HepG2 (cell line): Measurements from ENCODE around the gene ZNF281. TPM values are rescaled to one million over a fixed set of nuclear protein-coding genes. Genes with fewer than 3 reads are reported as not detected.

Source experiments
- ATAD3A ChIP-seq: sonication (generic); formaldehyde crosslinking; IDR thresholded peaks from 2 replicates; pipeline ENCODE4 v1.4.0; 2020; ENCODE audit warnings: missing genetic modification reagents
- CEBPB ChIP-seq: IDR thresholded peaks from 2 replicates; pipeline ENCODE4 v1.6.1; 2011; ENCODE audit warnings: low read depth, low read length, improper control_type of control experiment, borderline replicate concordance
- DDIT3 ChIP-seq: sonication (generic); formaldehyde crosslinking; IDR thresholded peaks from 2 replicates; pipeline ENCODE4 v1.4.0; 2020; ENCODE audit warnings: mild to moderate bottlenecking, missing genetic modification reagents
- DNMT3B ChIP-seq: conservative IDR thresholded peaks from 2 replicates; pipeline ENCODE4 v1.6.1; 2016; ENCODE audit warnings: missing biosample characterization, control low read depth
- EHMT2 ChIP-seq: fragments of 200-600 bp; sonication (generic); IDR thresholded peaks from 2 replicates; pipeline ENCODE4 v1.7.0; 2017; ENCODE audit warnings: antibody characterized with exemption, low read depth, low read length, borderline replicate concordance
- HDAC2 ChIP-seq: sonication (generic); formaldehyde crosslinking; IDR thresholded peaks from 2 replicates; pipeline ENCODE4 v1.4.0; 2020; ENCODE audit warnings: missing genetic modification reagents
- HIC2 ChIP-seq: sonication (generic); formaldehyde crosslinking; IDR thresholded peaks from 2 replicates; pipeline ENCODE4 v1.9.0; 2022; ENCODE audit warnings: low read depth, missing genetic modification reagents
- HNF4G ChIP-seq, 2 experiments: sonication (generic) in 1 of 2; formaldehyde crosslinking in 1 of 2; IDR thresholded peaks; 2 replicates each; pipeline versions ENCODE4 v1.4.0 to v1.6.1; 2011 to 2020; ENCODE audit warnings: borderline replicate concordance in 2 of 2, low read depth in 2 of 2, mild to moderate bottlenecking in 2 of 2, low read length in 1 of 2, missing genetic modification reagents in 1 of 2, moderate library complexity in 1 of 2
- HOXD1 ChIP-seq: sonication (generic); formaldehyde crosslinking; IDR thresholded peaks from 2 replicates; pipeline ENCODE4 v1.5.0; 2020; ENCODE audit warnings: missing genetic modification reagents
- KLF12 ChIP-seq: sonication (generic); formaldehyde crosslinking; IDR thresholded peaks from 2 replicates; pipeline ENCODE4 v1.4.0; 2020; ENCODE audit warnings: missing genetic modification reagents, borderline replicate concordance
- MAX ChIP-seq: IDR thresholded peaks from 2 replicates; pipeline ENCODE4 v1.6.1; 2012; ENCODE audit warnings: inconsistent platforms
- MBNL3 ChIP-seq: fragments of 250-450 bp; sonication (Bioruptor Pico); conservative IDR thresholded peaks from 2 replicates; pipeline ENCODE4 v1.8.0; 2022; ENCODE audit warnings: mild to moderate bottlenecking, inconsistent platforms
- MNT ChIP-seq: fragments of 450-650 bp; IDR thresholded peaks from 2 replicates; pipeline ENCODE4 v1.6.1; 2016
- NFE2L2 ChIP-seq: fragments of 150-350 bp; IDR thresholded peaks from 2 replicates; pipeline ENCODE4 v1.6.1; 2014; ENCODE audit warnings: low read length
- POGZ ChIP-seq: sonication (generic); formaldehyde crosslinking; IDR thresholded peaks from 2 replicates; pipeline ENCODE4 v1.4.0; 2020; ENCODE audit warnings: mild to moderate bottlenecking, missing genetic modification reagents
- RFX3 ChIP-seq: IDR thresholded peaks from 2 replicates; pipeline ENCODE4 v1.6.1; 2016; ENCODE audit warnings: missing biosample characterization, missing genetic modification reagents
- THAP8 ChIP-seq: sonication (generic); formaldehyde crosslinking; IDR thresholded peaks from 2 replicates; pipeline ENCODE4 v1.5.1; 2020; ENCODE audit warnings: missing genetic modification reagents, mild to moderate bottlenecking, borderline replicate concordance
- ZFP41 ChIP-seq: sonication (generic); formaldehyde crosslinking; IDR thresholded peaks from 2 replicates; pipeline ENCODE4 v1.4.0; 2020; ENCODE audit warnings: mild to moderate bottlenecking, missing genetic modification reagents, borderline replicate concordance
- ZMYM4 ChIP-seq: sonication (generic); formaldehyde crosslinking; IDR thresholded peaks from 2 replicates; pipeline ENCODE4 v1.8.1; 2023; ENCODE audit warnings: mild to moderate bottlenecking, missing genetic modification reagents
- ZNF12 ChIP-seq: sonication (generic); formaldehyde crosslinking; IDR thresholded peaks from 2 replicates; pipeline ENCODE4 v1.5.0; 2020; ENCODE audit warnings: missing genetic modification reagents
- ZNF503 ChIP-seq: sonication (generic); formaldehyde crosslinking; IDR thresholded peaks from 2 replicates; pipeline ENCODE4 v1.4.0; 2020; ENCODE audit warnings: missing genetic modification reagents
- ZNF577 ChIP-seq: sonication (generic); formaldehyde crosslinking; IDR thresholded peaks from 2 replicates; pipeline ENCODE4 v1.4.0; 2020; ENCODE audit warnings: mild to moderate bottlenecking, low read depth, missing genetic modification reagents, borderline replicate concordance
- ZNF580 ChIP-seq: IDR thresholded peaks from 2 replicates; pipeline ENCODE4 v1.6.1; 2016; ENCODE audit warnings: low read depth, borderline replicate concordance
- ZNF670 ChIP-seq: sonication (generic); formaldehyde crosslinking; IDR thresholded peaks from 2 replicates; pipeline ENCODE4 v1.8.0; 2022; ENCODE audit warnings: mild to moderate bottlenecking, missing genetic modification reagents, borderline replicate concordance
- ZNF674 ChIP-seq: sonication (generic); formaldehyde crosslinking; IDR thresholded peaks from 2 replicates; pipeline ENCODE4 v1.5.0; 2020; ENCODE audit warnings: low read depth, mild to moderate bottlenecking, missing genetic modification reagents
- polyA plus RNA-seq, 8 experiments: library from polyadenylated mRNA; depleted of rRNA in 3 of 8; stranded (reverse) in 7 of 8; unstranded in 1 of 8; fragments of >200 nt; fragmentation: Illumina TruSeq in 4 of 8; extraction: Trizol in 4 of 8; gene quantifications; 2 replicates each; pipeline versions ENCODE4 v1.2.1 to v1.2.3, GENCODE V29; 2011 to 2016; ENCODE audit warnings: low read depth in 4 of 8, missing spikeins in 1 of 8, mixed read lengths in 1 of 8; ENCODE audit not compliant: insufficient read depth in 1 of 8
- total RNA-seq, 5 experiments: library from RNA; depleted of rRNA; stranded (reverse); fragments of >200 nt; fragmentation: Illumina TruSeq; extraction: Trizol; gene quantifications; 2 replicates each; pipeline ENCODE4 v1.2.3, GENCODE V29; 2016; ENCODE audit warnings: low read depth in 1 of 5

The ZNF281 gene
- total and polyA plus RNA-seq, 2 of the 13 experiments (the other 11 are each of a cell fraction or from before 2014, with no cell fraction given), result 7.7 to 20.6 TPM

- TF ChIP-seq ZNF503, result peak; percentile 44; the same call in 1 of the 2 replicates
- TF ChIP-seq HNF4G (IDR thresholded peaks at IDR 0.05; ENCODE audit: borderline replicate concordance, low read depth, low read length), result peak; percentile 65
- no peak for TF ChIP-seq HNF4G (CRISPR knock-in tag; IDR thresholded peaks at IDR 0.05; ENCODE audit: borderline replicate concordance, low read depth)
- TF ChIP-seq RFX3 (CRISPR knock-in tag), result no peak
- TF ChIP-seq DDIT3 (CRISPR knock-in tag), result no peak
- TF ChIP-seq HOXD1 (CRISPR knock-in tag), result no peak
- peak; percentile 76; the same call in 1 of the 2 replicates for TF ChIP-seq EHMT2
- peak; percentile 60; the same call in 1 of the 2 replicates for TF ChIP-seq POGZ (CRISPR knock-in tag)
- peak; percentile 49; the same call in 1 of the 2 replicates for TF ChIP-seq MAX
- TF ChIP-seq HDAC2, result no peak
- no peak for TF ChIP-seq NFE2L2
- TF ChIP-seq ZNF580 (CRISPR knock-in tag), result no peak
- TF ChIP-seq MNT, result no peak
- 0 out of 2 replicates have a peak, but pooled peaks have one; percentile 30 for TF ChIP-seq MBNL3 (CRISPR knock-in tag)
- no peak for TF ChIP-seq CEBPB
- no peak for TF ChIP-seq ZNF12 (CRISPR knock-in tag)
- no peak for TF ChIP-seq THAP8 (CRISPR knock-in tag)
- no peak for TF ChIP-seq ATAD3A (CRISPR knock-in tag)
- no peak for TF ChIP-seq ZFP41 (CRISPR knock-in tag)
- TF ChIP-seq ZNF670, result no peak
- no peak for TF ChIP-seq ZNF674 (CRISPR knock-in tag)
- no peak for TF ChIP-seq KLF12
- TF ChIP-seq DNMT3B (CRISPR knock-in tag), result no peak
- TF ChIP-seq ZMYM4 (CRISPR knock-in tag), result peak; percentile 17; the same call in 1 of the 2 replicates
- no peak for TF ChIP-seq ZNF577 (CRISPR knock-in tag)
- TF ChIP-seq HIC2, result no peak
These were observed 29.2 kb downstream of the ZNF281 start (continued) for GRCh38 chr1:200380589-200381021.
